ENCODE results near the gene CD248.
"Not testable (repeated sequence)": the region's sequence is repeated elsewhere in the genome, so short reads cannot be mapped to it uniquely, and the experiment has no call there.

The CD248 gene, protein sequence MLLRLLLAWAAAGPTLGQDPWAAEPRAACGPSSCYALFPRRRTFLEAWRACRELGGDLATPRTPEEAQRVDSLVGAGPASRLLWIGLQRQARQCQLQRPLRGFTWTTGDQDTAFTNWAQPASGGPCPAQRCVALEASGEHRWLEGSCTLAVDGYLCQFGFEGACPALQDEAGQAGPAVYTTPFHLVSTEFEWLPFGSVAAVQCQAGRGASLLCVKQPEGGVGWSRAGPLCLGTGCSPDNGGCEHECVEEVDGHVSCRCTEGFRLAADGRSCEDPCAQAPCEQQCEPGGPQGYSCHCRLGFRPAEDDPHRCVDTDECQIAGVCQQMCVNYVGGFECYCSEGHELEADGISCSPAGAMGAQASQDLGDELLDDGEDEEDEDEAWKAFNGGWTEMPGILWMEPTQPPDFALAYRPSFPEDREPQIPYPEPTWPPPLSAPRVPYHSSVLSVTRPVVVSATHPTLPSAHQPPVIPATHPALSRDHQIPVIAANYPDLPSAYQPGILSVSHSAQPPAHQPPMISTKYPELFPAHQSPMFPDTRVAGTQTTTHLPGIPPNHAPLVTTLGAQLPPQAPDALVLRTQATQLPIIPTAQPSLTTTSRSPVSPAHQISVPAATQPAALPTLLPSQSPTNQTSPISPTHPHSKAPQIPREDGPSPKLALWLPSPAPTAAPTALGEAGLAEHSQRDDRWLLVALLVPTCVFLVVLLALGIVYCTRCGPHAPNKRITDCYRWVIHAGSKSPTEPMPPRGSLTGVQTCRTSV

DNA sequence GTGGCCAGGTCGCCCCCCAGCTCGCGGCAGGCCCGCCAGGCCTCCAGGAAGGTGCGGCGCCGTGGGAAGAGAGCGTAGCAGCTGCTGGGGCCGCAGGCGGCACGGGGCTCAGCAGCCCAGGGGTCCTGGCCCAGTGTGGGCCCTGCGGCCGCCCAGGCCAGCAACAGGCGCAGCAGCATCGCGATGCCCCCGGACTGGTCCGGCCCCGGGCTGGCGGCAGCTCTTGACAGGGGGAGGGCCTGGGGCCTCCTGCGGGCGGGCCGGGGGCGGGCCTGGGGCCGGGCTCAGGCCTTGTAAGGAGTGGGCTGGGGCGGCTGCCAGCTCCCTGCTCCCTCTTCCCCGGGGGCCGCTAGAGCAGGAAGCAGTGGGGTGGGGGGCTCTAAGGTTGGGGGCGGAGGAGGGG, at the start of gene CD248:
CD248 (minus strand) TSS at position 196 of the 403 bp plus-strand sequence; CDS start at position 179, 17 bp downstream.
- ATAC-seq: no peak
- peak; percentile 34 for DNase-seq
- Mint-ChIP-seq H3K4me1 (peaks cover 65% of the 10 kb centered on the region), H3K27me3 (no peaks in the 10 kb centered on the region), H3K36me3 (ENCODE audit: low read depth) (peaks cover 1% of the 10 kb centered on the region), H3K4me3 (peak within 1 kb of the TSS; percentile 78), H3K27ac (peak within 1 kb of the TSS; percentile 94), H3K9me3 (no peaks in the 10 kb centered on the region)

DNA sequence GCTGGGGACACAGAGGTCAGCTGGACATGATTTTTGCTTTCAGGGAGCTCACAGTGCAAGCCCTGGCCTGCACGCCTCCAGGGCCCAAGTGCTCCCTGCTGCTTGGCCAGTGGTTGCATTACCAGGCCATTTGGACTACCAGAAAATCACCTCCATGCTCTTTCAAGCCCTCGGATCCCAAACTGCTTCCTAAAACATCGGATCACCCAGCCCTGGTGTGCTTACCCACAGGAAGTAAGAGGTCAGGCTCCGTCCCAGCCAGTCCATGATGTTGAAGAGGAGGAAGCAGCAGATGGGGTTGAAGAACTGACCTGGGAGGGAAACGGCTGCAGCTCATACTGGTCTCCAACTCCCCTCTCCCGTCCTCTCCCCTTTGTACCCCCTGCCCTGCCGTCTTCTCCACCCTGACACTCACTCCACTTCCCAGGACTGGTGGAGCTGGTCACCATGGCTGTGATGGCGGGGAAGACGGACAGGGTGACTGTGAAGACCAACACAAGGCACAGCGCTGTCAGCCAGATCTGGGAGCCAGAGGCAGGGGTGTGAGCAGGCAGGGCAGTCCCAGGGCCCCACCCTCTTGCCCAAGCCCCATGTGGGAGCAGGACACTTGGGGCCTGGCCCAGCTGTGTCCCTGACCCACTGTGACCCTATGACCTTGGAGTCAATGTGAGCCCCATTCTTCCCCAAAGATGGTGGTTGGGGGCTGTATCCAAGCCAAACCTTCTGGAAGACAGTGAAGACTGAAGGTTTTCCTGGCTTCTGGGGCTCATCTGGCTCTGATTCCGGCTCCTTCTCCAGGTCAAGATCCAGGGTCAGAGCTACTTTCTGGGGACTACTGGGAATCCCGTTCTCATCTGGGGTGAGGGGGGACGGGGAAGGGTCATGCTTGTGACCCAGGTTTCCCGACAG, 49.1 kb upstream of the CD248 start:
- Mint-ChIP-seq H3K27ac (no peak overlapping the region), H3K36me3 (ENCODE audit: low read depth) (peaks cover 16% of the 10 kb centered on the region), H3K9me3 (no peaks in the 10 kb centered on the region), H3K27me3 (no peaks in the 10 kb centered on the region), H3K4me1 (peaks cover 10% of the 10 kb centered on the region), H3K4me3 (no peak overlapping the region)
- ATAC-seq (no peak), DNase-seq (no peak)

DNA sequence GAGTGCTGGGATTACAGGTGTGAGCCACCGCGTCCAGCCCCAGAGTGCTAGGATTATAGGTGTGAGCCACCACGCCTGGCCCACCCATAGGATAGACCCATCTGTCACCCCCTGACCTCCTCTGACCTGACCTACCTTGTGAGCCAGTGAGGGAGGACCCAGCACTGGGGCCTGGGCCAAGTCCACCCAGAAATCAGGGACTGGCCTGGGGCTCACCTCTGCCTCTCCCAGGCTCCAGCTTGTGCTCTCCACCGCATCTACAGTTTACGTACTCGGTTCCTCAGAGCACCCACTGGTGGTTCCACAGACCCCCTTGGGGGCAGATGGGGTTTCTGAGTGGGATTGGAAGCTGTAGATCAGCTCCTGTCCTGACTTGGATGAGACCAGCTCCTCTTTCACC, 48.3 kb upstream of the CD248 start:
- Mint-ChIP-seq H3K9me3 (no peaks in the 10 kb centered on the region), H3K36me3 (ENCODE audit: low read depth) (peaks cover 14% of the 10 kb centered on the region), H3K4me1 (peaks cover 5% of the 10 kb centered on the region), H3K4me3 (no peak overlapping the region), H3K27me3 (no peaks in the 10 kb centered on the region), H3K27ac (no peak overlapping the region)
- ATAC-seq: no peak
- no peak for DNase-seq

DNA sequence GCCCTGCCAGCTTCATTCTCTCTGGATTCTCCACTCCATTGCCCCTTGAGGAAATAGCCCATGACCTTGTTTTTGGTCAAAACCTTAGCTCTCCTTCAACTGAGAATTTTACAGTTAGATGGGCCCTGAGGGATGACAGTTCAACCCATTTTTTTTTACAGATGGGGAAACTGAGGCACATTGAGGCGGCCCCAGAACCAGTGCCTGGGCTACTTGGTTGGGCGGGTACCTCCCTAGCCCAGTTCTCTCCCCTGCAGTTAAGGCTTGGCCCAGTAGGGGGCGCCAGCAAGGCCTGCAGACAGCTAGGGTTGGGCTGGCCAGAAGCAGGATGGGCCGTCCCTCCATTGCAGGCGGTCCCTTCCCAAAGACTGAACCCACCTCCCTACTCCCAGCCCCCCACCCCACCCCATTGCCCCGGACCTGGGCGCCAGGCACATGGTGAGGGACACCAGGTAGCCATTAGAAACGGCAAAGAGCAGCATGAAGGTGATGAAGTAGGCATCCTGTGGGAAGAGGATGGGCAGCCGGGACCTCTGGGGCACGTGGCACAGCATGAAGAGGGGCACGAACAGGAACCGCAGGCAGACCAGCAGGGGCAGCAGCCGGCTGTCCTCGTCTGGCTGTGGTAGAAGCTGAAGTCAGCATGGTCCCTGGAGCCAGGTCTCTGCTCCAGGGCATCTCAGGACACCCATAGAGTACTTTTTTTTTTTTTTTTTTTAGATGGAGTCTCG, 47.1 kb upstream of the CD248 start:
- DNase-seq: peak; percentile 88
- Mint-ChIP-seq H3K27me3 (no peaks in the 10 kb centered on the region), H3K4me3 (no peak overlapping the region)

DNA sequence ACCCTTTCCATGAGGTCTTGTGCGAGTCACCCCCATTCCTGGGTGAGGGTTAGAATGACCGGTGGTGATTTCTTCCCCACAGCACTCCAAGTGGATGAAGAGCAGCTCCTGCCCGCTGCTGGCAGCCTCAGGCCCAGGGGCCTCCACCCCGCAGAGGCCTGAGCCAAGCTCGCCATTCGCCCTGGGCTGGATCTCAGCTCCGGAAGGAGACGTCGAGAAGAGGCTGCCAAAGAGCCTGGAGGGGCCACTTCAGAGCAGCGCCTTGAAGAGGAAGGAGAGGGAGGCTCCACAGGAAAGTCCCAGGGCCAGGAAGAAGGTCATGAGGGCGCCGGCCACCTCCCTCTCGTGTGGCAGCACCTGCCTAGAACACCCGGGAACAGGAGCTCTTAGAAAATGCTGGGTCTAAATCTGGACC, 46.4 kb upstream of the CD248 start:
- Mint-ChIP-seq H3K9me3 (no peaks in the 10 kb centered on the region), H3K36me3 (ENCODE audit: low read depth) (peaks cover 11% of the 10 kb centered on the region), H3K27ac (no peak overlapping the region), H3K4me3 (no peak overlapping the region), H3K27me3 (no peaks in the 10 kb centered on the region), H3K4me1 (no peaks in the 10 kb centered on the region)
- ATAC-seq (no peak), DNase-seq (no peak)

More for the DNA sequence above, 47.1 kb upstream of the CD248 start:
- no peaks in the 10 kb centered on the region for H3K4me1 Mint-ChIP-seq
- H3K36me3 Mint-ChIP-seq (ENCODE audit: low read depth): peaks cover 11% of the 10 kb centered on the region
- H3K9me3 Mint-ChIP-seq: no peaks in the 10 kb centered on the region
- peak; percentile 50 for ATAC-seq
- no peak overlapping the region for H3K27ac Mint-ChIP-seq

DNA sequence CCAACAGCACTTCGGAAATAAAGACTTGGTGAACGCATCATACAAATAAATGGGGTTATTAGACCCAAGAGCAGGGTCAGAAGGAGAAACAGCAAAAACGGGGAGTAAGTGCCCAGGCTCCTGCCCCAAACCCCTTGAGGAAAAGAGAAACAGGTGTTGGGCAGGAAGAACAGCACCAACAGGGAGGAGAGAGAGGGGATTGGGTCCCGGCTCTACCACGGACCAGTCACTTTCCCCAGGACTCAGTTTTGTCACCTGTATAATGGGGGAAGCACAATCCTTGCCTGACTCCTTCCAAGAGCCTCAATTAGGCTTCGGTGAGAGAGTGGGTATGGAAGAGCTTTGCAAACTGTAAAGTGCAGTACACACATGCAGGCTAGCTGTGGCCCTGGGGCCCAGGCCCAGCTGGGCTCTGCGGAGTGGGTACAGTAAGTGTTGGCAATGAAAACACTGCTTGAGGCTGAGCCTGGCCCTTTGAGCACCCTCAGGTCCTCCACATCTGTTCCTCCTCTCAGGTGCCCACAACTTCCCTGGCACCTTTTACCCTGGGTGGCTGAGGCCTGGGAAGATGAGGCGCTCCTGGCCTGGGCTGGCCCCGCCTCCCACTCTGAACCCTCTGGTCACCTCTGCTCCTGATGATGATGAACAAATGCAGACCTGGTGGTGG, 45.8 kb upstream of the CD248 start:
- Mint-ChIP-seq H3K27ac (no peak overlapping the region), H3K4me3 (no peak overlapping the region), H3K36me3 (ENCODE audit: low read depth) (peaks cover 6% of the 10 kb centered on the region), H3K9me3 (no peaks in the 10 kb centered on the region), H3K4me1 (no peaks in the 10 kb centered on the region), H3K27me3 (no peaks in the 10 kb centered on the region)
- ATAC-seq (no peak), DNase-seq (no peak)

DNA sequence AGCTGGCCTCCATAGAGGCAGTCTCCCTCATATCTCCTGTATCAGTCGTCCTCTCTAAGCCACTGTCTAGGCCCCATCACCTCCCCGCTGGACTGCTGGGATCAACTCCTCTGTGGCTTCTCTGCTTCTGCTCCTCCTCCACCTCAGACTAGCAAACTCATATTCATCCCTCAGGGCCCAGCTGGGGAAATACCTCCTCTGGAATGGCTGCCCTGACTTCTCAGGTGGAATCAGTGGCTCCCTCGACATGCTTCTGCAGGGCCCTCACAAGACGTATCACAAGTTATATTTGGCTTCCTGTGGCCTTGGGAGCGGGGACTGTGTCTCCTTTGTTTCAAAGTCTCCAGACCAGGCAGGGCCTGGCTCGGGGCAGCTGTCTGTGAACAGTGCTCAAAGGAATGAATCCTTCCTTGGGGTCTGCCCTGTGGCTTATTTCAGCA, 44.7 kb upstream of the CD248 start:
- DNase-seq (no peak), ATAC-seq (no peak)
- no peaks in the 10 kb centered on the region for H3K4me1 Mint-ChIP-seq
- H3K27ac Mint-ChIP-seq: no peak overlapping the region
- peaks cover 6% of the 10 kb centered on the region for H3K36me3 Mint-ChIP-seq (ENCODE audit: low read depth)
- H3K4me3 Mint-ChIP-seq: no peak overlapping the region
- H3K27me3 Mint-ChIP-seq: no peaks in the 10 kb centered on the region
- H3K9me3 Mint-ChIP-seq: no peaks in the 10 kb centered on the region

DNA sequence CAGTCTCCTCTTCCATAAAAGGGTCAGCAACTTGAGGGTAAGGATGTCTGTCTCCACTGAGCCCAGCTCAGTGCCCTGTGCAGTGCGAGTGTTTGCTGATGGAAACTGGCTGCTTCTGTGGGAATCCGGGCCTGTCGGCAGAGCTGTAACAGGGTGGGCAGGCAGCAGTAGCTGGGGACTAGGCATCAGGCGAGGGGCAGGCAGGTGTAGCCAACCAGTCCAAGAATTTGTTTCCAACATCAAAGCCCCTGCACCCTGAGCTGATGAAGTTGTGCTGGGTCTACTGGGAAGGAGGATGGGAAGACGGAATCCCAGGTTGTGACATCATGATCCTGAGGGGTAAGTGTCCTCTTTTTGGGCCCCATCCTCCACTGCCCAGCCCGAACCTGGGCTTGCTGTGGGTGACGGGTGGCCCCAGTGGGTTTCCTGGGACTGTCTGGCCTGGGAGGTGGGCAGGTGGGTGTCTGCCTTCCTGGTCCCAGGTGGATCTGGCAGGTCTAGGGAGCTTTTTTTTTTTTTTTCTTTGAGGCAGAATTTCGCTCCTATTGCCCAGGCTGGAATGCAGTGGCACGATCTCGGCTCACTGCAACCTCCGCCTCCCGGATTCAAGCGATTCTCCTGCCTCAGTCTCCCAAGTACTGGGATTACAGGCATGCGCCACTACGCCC, 43.7 kb upstream of the CD248 start:
- H3K4me1 Mint-ChIP-seq: no peaks in the 10 kb centered on the region
- H3K4me3 Mint-ChIP-seq: no peak overlapping the region
- DNase-seq (no peak), ATAC-seq (no peak)
- H3K9me3 Mint-ChIP-seq: no peaks in the 10 kb centered on the region
- H3K36me3 Mint-ChIP-seq (ENCODE audit: low read depth): peaks cover 5% of the 10 kb centered on the region
- no peak overlapping the region for H3K27ac Mint-ChIP-seq
- H3K27me3 Mint-ChIP-seq: no peaks in the 10 kb centered on the region

DNA sequence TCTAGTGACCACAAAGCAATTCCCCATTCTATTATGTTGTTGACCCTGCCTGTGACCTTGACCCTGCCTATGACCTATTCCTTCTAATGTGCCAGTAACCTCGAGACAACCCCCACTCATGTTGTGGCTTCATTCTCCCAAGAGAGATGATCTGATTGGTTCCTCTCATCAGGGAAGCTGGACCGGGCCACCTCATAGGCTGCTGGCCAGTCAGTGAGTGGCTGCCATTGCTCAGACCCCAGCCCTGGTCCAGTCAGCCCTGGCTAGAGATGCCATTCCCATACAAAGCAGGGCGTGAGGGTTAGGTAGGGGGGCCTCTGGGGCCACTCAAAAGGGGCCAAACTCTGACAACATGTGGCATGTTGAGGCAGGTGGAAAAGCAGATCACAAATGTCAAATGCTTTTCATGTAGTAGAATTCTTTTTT, 42.8 kb upstream of the CD248 start:
- Mint-ChIP-seq H3K4me3 (no peak overlapping the region), H3K9me3 (no peaks in the 10 kb centered on the region), H3K27ac (no peak overlapping the region), H3K27me3 (no peaks in the 10 kb centered on the region), H3K4me1 (no peaks in the 10 kb centered on the region), H3K36me3 (ENCODE audit: low read depth) (peaks cover 3% of the 10 kb centered on the region)
- no peak for ATAC-seq
- no peak for DNase-seq

DNA sequence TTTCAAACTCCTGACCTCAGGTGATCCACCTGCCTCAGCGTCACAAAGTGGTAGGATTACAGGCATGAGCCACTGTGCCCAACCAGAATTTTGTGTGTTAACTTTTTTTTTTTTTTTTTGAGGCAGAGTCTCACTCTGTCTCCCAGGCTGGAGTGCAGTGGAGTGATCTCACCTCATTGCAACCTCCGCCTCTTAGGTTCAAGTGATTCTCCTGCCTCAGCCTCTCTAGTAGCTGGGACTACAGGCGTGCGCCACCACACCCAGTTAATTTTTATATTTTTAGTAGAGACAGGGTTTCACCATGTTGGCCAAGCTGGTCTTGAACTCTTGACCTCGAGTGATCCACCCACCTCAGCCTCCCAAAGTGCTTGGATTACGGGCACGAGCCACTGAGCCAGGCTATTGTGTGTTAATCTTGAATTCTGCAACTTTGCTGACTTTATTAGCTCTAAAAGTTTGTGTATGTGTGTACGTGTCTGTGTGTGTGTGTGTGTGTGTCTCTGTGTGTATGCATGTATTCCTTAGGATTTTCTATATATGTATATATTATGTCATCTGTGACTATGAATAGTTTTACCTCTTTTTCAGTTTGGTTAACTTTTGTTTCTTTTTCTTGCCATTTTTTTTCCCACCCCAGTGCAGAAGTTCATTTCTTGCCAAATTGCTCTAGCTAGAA, 33.9 kb upstream of the CD248 start:
- not testable (repeated sequence) for H3K36me3 Mint-ChIP-seq (ENCODE audit: low read depth); ATAC-seq; H3K4me3 Mint-ChIP-seq; H3K27ac Mint-ChIP-seq; H3K27me3 Mint-ChIP-seq; DNase-seq; H3K9me3 Mint-ChIP-seq
- peaks cover 15% of the 10 kb centered on the region for H3K4me1 Mint-ChIP-seq

DNA sequence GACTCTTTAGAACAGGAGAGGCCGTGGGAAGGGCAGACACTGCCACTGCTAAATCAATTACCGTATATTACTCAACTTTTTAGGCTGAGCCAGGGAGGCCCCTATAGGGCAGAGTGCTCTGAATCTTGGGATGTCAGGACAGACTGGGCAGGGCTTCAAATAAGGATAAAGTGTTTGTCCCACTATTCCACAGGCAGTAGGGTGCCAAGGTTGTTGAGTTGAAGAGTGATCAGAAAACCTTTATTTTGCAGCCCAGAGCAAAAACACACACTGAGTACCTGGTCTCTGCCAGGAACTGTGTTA, 32.2 kb upstream of the CD248 start:
- H3K36me3 Mint-ChIP-seq (ENCODE audit: low read depth): peaks cover 5% of the 10 kb centered on the region
- DNase-seq (no peak), ATAC-seq (no peak)
- H3K27ac Mint-ChIP-seq: no peak overlapping the region
- H3K4me3 Mint-ChIP-seq: no peak overlapping the region
- H3K4me1 Mint-ChIP-seq: peaks cover 32% of the 10 kb centered on the region
- H3K9me3 Mint-ChIP-seq: no peaks in the 10 kb centered on the region
- H3K27me3 Mint-ChIP-seq: peaks cover 3% of the 10 kb centered on the region

DNA sequence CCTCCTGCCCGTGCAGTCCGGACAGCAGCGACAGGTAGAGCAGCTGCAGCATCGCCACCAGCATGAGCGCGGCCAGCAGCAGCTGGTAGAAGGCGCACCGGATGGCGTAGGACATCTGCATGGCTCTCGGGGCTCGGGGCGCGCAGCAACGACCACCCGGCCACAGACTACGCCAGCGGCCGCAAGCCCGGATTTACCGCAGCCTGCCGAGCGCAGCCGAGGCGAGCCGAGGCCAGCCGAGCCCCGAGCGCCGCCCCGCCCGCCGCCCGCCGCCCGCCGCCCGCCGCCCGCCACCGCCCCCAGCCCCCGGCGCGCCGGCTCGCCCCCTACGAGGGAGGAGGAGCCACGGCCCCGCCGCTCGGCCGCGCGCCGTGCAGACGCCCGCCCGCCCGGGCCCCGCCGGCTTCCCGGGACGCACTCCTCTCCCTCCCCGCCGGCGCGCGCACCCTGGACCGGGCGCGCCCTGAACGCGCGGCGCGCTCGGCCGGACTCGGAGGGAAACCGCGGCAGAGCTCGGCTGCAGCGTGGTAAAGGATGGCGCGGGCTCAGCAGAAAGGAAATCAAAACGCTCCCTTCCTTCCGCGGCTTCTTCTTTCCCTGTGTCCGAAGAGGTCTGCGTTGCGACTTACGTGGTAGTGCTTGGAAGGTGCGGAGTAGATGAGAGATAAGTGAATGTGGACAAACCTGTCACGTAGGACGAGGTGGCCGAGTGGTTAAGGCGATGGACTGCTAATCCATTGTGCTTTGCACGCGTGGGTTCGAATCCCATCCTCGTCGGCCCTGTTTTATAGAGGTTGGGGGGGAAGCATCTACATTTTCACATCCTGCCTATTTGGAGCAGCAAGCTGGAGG, 30.8 kb upstream of the CD248 start, which contains the start of gene B4GAT1:
B4GAT1 (minus strand) TSS at position 205 of the 852 bp plus-strand sequence; CDS start at position 121, 84 bp downstream.
- Mint-ChIP-seq H3K36me3 (ENCODE audit: low read depth) (peaks cover 12% of the 10 kb centered on the region), H3K27ac (peak within 1 kb of the TSS; percentile 99), H3K27me3 (peaks cover 3% of the 10 kb centered on the region), H3K9me3 (no peaks in the 10 kb centered on the region), H3K4me1 (peaks cover 46% of the 10 kb centered on the region), H3K4me3 (peak within 1 kb of the TSS; percentile 94)
- DNase-seq: peak; percentile 85
- ATAC-seq: peak; percentile 86
